Vagina (tissue), 2 donors: ENCODE data around the gene OR52D1. TPM values are rescaled to one million over a fixed set of nuclear protein-coding genes. Genes with fewer than 3 reads are reported as not detected.

Experiments used
- DNase-seq, 2 donors: peaks; one replicate each; pipeline ENCODE4 v3.0.0-alpha.2; 2017; ENCODE audit errors: extremely low spot score in 2 of 2
- H3K27ac ChIP-seq: fragments of 200-600 bp; sonication (generic); one replicate; pipeline ENCODE4 v1.5.1; 2019
- H3K27me3 ChIP-seq: fragments of 200-600 bp; sonication (generic); one replicate; pipeline ENCODE4 v1.5.1; 2019
- H3K36me3 ChIP-seq, 2 donors: fragments of 200-600 bp; sonication (generic); one replicate each; pipeline ENCODE4 v1.5.1; 2017 to 2019
- H3K4me1 ChIP-seq: fragments of 200-600 bp; sonication (generic); one replicate; pipeline ENCODE4 v1.5.1; 2019
- H3K4me3 ChIP-seq, 2 donors: fragments of 200-600 bp; sonication (generic); 1 replicate in 1 of 2; 2 replicates in 1 of 2; pipeline ENCODE4 v1.5.1; 2016 to 2019
- H3K9me3 ChIP-seq: fragments of 200-600 bp; sonication (generic); one replicate; pipeline ENCODE4 v1.5.1; 2019
- CTCF ChIP-seq, 3 experiments: fragments of 450-650 bp in 2 of 3; fragments of 200-600 bp in 1 of 3; sonication (generic) in 1 of 3; IDR thresholded peaks; one replicate each; pipeline ENCODE4 v1.5.1; 2017 to 2019; ENCODE audit warnings: antibody characterized with exemption in 3 of 3, mild to moderate bottlenecking in 2 of 3, moderate library complexity in 2 of 3
- POLR2A ChIP-seq, 2 donors: fragments of 450-650 bp; IDR thresholded peaks; one replicate each; pipeline ENCODE4 v1.6.1; 2017; ENCODE audit warnings: antibody characterized with exemption in 2 of 2, mild to moderate bottlenecking in 2 of 2, moderate library complexity in 2 of 2
- POLR2AphosphoS5 ChIP-seq, 2 donors: sonication (generic); formaldehyde crosslinking; IDR thresholded peaks; one replicate each; pipeline ENCODE4 v1.9.0; 2017; ENCODE audit warnings: antibody characterized with exemption in 2 of 2, mild to moderate bottlenecking in 2 of 2, low read depth in 1 of 2; ENCODE audit not compliant: insufficient read depth in 1 of 2
- intact Hi-C: fragments of 100-400 bp; cut with DNase I; formaldehyde crosslinking; loops from one replicate; pipeline ENCODE4 v1.15.1; 2023
- total RNA-seq: library from RNA; depleted of rRNA; stranded (reverse); fragments of >200 nt; gene quantifications from one replicate; pipeline ENCODE4 v1.2.3, GENCODE V29; 2016

Gene OR52D1
- total RNA-seq, 1 donor from 2014 or later, result not detected

DNA sequence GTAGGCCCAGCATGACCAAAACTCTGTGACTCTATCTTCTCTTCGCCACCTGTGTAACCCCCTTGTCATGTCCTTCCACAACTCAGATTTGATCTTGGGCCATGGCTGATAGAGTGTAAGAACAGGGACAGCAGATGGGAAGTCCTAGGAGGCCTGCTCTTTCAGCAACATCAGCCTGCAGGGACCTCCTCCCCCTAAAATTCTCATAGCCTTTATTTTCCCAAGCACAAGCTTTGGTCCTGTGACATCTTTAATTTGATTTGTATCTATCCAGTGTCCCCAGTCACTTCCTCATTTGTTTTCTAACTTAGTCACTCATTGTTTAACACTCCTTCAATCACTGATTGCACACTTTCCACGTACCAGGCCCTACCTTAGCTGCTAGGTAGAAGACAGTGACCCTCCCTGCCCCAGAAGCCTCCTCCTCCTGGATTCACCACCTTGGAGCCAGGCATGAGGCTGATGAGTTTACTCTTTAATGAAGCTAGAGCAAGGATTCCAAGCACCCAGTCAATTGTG, 16.0 kb downstream of the OR52D1 start:
- no peaks in the 10 kb centered on the region for H3K4me1 ChIP-seq
- H3K9me3 ChIP-seq, result no peaks in the 10 kb centered on the region
- intact Hi-C loops, result no loop called here
- no peaks in the 10 kb centered on the region for H3K36me3 ChIP-seq
- DNase-seq, result no peak
- H3K4me3 ChIP-seq, result no peak overlapping the region
- no peak overlapping the region for H3K27ac ChIP-seq
- H3K27me3 ChIP-seq, result no peaks in the 10 kb centered on the region
- TF ChIP-seq POLR2A (IDR thresholded peaks at IDR 0.05) (no peak), POLR2AphosphoS5 (IDR thresholded peaks at IDR 0.05; ENCODE audit: insufficient read depth in 1 of 2, low read depth in 1 of 2) (no peak), CTCF (IDR thresholded peaks at IDR 0.05) (no peak)

DNA sequence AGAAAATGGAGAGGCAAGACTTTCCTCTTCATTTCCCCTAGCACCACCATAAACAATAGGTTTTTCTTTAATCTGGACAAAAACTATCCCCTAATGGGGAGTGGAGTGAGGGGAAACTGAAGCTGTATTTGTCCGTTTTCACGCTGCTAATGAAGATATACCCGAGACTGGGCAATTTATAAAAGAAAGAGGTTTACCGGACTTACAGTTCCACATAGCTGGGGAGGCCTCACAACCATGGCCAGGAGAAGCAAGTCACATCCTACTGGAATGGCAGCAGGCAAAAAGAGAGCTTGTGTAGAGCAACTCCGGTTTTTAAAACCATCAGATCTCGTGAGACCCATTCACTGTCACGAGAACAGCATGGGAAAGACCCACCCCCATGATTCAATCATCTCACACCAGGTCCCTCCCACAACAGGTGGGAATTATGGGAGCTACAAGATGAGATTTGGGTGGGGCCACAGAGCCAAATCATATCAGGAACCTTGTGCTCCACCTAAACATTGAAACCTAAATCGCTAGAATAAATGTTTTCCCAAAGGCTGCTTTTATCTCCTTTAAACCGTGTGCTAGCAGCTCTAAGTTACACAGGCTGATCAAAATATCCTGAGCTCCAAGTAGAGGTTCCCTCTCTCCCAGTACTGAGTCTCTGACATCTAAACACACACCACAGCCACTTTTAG, 17.0 kb downstream of the OR52D1 start:
- no peak for DNase-seq
- intact Hi-C loops, result no loop called here
- Histone ChIP-seq H3K27ac (no peak overlapping the region), H3K36me3 (no peaks in the 10 kb centered on the region), H3K9me3 (no peaks in the 10 kb centered on the region), H3K27me3 (no peaks in the 10 kb centered on the region), H3K4me3 (no peak overlapping the region), H3K4me1 (no peaks in the 10 kb centered on the region)
- TF ChIP-seq POLR2AphosphoS5 (IDR thresholded peaks at IDR 0.05; ENCODE audit: insufficient read depth in 1 of 2, low read depth in 1 of 2) (no peak), CTCF (IDR thresholded peaks at IDR 0.05) (no peak), POLR2A (IDR thresholded peaks at IDR 0.05) (no peak)

DNA sequence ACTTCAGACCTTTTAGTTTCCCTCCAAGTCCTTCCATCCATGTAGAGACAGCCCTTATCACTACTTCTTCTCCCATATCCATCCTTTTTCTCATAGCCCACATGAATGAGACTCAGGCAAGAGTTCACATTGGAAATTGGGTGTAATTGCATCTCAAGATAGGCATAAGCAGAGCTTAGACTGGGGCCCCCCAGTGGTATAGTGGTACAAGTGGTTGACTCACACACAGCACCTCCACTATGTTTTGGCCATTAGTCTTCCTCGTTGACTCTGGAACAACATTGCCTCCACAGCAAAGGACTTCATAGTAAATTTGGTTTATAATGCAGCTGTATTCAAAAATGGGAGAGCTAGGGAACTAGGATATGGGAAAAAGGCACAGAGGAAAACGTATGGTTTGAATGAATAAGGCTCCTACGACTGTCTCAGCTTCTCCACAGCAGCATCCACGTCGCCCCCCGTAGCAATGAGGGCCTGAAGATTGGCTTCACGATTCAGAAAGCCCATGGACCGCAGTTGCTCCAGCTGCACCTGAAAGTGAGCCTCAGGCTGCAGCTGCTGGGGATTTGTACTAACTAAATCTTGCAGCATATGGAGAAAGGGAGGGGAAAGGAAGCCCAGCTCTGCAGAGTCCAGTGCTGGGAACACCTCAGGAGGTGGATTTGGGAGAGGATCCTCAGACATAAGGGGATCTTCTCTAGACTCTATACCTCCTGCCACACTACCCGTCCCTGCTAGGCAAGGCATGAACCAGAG, 18.9 kb downstream of the OR52D1 start:
- H3K27ac ChIP-seq, result no peak overlapping the region
- H3K36me3 ChIP-seq, result no peaks in the 10 kb centered on the region
- no peak overlapping the region for H3K4me3 ChIP-seq
- intact Hi-C loops, result no loop called here
- no peak for DNase-seq
- no peaks in the 10 kb centered on the region for H3K9me3 ChIP-seq
- H3K27me3 ChIP-seq, result no peaks in the 10 kb centered on the region
- TF ChIP-seq CTCF (IDR thresholded peaks at IDR 0.05) (no peak), POLR2AphosphoS5 (IDR thresholded peaks at IDR 0.05; ENCODE audit: insufficient read depth in 1 of 2, low read depth in 1 of 2) (no peak)
- no peaks in the 10 kb centered on the region for H3K4me1 ChIP-seq

GRCh38 chr11:5507933-5508305, 19.4 kb downstream of the OR52D1 start:
- no peak overlapping the region for H3K27ac ChIP-seq

More at GRCh38 chr11:5507933-5508305, 19.4 kb downstream of the OR52D1 start:
- Histone ChIP-seq H3K4me1 (no peaks in the 10 kb centered on the region), H3K27me3 (no peaks in the 10 kb centered on the region), H3K9me3 (no peaks in the 10 kb centered on the region), H3K4me3 (no peak overlapping the region), H3K36me3 (no peaks in the 10 kb centered on the region)
- intact Hi-C loops, result no loop called here
- no peak for TF ChIP-seq CTCF (IDR thresholded peaks at IDR 0.05)
- TF ChIP-seq POLR2A (IDR thresholded peaks at IDR 0.05), result no peak
- no peak for DNase-seq
